ENCODE results near the gene EPHB1.

- TF ChIP-seq SPI1 (IDR thresholded peaks at IDR 0.05; ENCODE audit: low read depth, low read length) (no peak), TAF1 (IDR thresholded peaks at IDR 0.05; ENCODE audit: low read depth, low read length) (no peak), POLR2A (IDR thresholded peaks at IDR 0.05; ENCODE audit: low read depth, low read length) (no peak), POLR2AphosphoS5 (IDR thresholded peaks at IDR 0.05; ENCODE audit: low read depth, low read length) (no peak), POU2F2 (IDR thresholded peaks at IDR 0.05; ENCODE audit: low read depth, low read length) (no peak)
These were observed 467.4 kb downstream of the EPHB1 start for GRCh38 chr3:135262441-135262840.

Data from GM12891 (cell line).